Activated CD8-positive, alpha-beta memory T cell treated with anti-CD3 and anti-CD28 coated beads, Interleukin-2, amount 50 U/mL, for 4 hours (primary cell): ENCODE results near the gene TNPO3.

Experiments
- DNase-seq: peaks from one replicate; pipeline ENCODE4 v3.0.0-alpha.2; 2020

Gene TNPO3

GRCh38 chr7:128904381-128905197 lies 150.3 kb downstream of the TNPO3 start:
- no peak for DNase-seq
